GM19025 (cell line): Measurements from ENCODE around the gene FBN2.

Experiments
- ATAC-seq: cut with Tn5 transposase; IDR thresholded peaks from one replicate; pipeline ENCODE4 v1.9.1; 2021; ENCODE audit warnings: mild to moderate bottlenecking, low read depth, moderate library complexity; ENCODE audit not compliant: unreplicated experiment

FBN2 gene

GRCh38 chr5:128225245-128226030, 312.6 kb downstream of the FBN2 start:
- ATAC-seq, result no peak

DNA sequence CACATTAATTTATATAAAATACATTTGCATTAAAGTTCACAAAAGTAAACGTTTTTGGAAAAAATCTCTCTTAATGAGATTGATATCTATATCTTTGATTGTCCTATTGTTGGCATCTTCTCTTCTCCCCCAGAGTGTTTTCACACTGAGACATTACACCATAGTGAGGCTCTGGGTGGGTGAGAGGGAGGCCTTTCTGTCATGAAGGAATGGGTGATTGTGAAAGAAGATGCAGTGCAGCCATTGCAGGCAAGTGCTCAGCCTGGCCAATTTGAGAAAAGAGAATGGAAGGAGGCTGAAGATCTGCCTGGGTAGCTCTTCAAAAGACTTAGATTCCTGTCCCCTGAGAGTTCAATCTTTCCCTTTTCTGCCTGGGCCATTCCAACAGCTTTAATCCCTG, 313.7 kb downstream of the FBN2 start:
- no peak for ATAC-seq

DNA sequence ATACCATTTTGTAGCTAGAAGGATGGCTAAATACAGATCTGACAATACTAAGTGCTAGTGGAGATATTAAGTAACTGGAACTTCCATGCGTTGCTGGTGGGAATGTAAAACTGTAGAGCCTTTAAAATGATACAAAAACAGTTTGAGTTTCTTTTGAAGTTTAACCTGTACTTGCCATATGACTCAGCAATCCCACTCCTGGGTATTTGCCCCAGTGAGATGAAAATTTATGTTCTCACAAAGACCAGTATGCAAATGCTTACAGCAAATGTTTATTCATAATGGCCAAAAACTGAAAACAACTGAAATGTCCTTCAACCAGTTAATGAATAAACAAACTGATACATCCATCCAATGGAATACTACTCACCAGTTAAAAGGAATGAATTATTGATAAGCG, 317.2 kb downstream of the FBN2 start:
- ATAC-seq, result no peak

- ATAC-seq, result no peak
These were observed 321.0 kb downstream of the FBN2 start for GRCh38 chr5:128216860-128217531.

- no peak for ATAC-seq
These were observed 321.8 kb downstream of the FBN2 start for GRCh38 chr5:128216285-128216684.

- ATAC-seq, result no peak
These were observed 324.2 kb downstream of the FBN2 start for GRCh38 chr5:128213833-128214232.

- ATAC-seq, result no peak
These were observed 324.7 kb downstream of the FBN2 start for GRCh38 chr5:128213340-128213739.

DNA sequence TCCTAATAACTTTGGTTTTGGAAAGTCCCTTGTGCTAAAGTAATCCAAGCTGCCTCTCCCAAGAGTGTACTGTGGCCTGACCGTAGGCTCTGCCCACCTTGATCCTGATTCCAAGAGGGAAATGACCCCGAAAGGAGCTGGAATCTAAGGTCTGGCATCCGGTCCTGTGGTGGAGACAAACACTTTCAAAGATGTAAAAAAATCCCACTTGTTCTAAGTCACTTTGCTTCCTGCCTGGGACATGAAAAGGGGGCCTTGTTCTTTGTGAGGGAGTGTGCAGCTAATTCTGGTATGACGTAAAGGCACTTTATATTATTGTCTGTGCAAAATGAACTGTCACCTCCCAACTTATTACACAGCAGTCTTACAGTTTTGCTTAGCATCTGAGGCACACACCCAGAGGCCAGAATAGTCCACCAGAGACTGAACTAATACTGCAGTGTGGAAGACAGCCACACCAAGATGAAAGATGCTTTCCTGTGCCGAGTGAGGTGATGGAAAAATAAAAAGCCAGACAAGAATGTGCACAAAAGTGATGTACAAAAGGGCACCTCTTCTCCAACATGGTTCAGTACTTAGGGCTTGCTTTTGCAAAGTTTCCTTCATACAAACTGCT, 325.7 kb downstream of the FBN2 start:
- ATAC-seq, result no peak

DNA sequence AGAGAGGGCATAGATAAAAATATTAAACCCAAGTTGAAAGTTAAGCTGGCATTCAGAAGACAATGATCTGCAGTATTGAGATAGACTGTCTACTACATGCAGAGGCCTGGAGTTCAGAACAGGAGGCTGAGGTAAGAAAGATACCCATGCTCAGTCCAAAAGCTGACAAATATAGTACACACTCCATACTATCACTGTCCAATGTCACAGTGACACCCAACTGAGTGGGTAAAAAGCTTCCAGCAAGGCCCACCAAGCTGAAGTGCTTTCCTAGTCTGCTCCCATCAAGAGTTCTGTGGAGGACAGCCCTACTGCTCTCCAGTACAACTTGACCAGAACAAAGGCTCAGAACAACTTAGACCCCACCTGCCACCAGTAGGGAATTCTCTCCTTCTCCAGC, 329.6 kb downstream of the FBN2 start:
- no peak for ATAC-seq
